Thoracic aorta (tissue), 2 donors: ENCODE data around the gene BANF2. TPM values are rescaled to one million over a fixed set of nuclear protein-coding genes. Genes with fewer than 3 reads are reported as not detected.

ENCODE experiments used
- ATAC-seq: fragments of 150-250 bp; one replicate; pipeline ENCODE4 v1.8.0; 2017; ENCODE audit warnings: low read depth; ENCODE audit not compliant: insufficient number of reproducible peaks, low FRiP score
- DNase-seq: peaks from one replicate; pipeline ENCODE4 v3.0.0-alpha.2; 2020; ENCODE audit warnings: low spot score
- H3K27ac ChIP-seq, 2 donors: fragments of 200-600 bp; sonication (generic); 1 replicate in 1 of 2; 2 replicates in 1 of 2; pipeline ENCODE4 v1.5.1; 2016; ENCODE audit warnings: mild to moderate bottlenecking in 2 of 2, moderate library complexity in 2 of 2
- H3K27me3 ChIP-seq: fragments of 200-600 bp; sonication (generic); replicated peaks from 2 replicates; pipeline ENCODE4 v1.6.0; 2016; ENCODE audit warnings: mild to moderate bottlenecking; ENCODE audit not compliant: insufficient read depth
- H3K36me3 ChIP-seq: fragments of 200-600 bp; sonication (generic); one replicate; pipeline ENCODE4 v1.5.1; 2016
- H3K4me1 ChIP-seq, 2 donors: fragments of 200-600 bp; sonication (generic); 1 replicate in 1 of 2; 2 replicates in 1 of 2; pipeline versions ENCODE4 v1.5.1 to v1.6.0; 2016; ENCODE audit warnings: low read depth in 2 of 2, mild to moderate bottlenecking in 1 of 2; ENCODE audit not compliant: control insufficient read depth in 1 of 2
- H3K4me3 ChIP-seq: fragments of 200-600 bp; sonication (generic); 2 replicates; pipeline ENCODE4 v1.5.1; 2016; ENCODE audit warnings: mild to moderate bottlenecking
- H3K9me3 ChIP-seq: fragments of 200-600 bp; sonication (generic); 2 replicates; pipeline ENCODE4 v1.5.1; 2016
- total RNA-seq, 2 donors: library from RNA; depleted of rRNA; stranded (reverse); fragments of >200 nt; gene quantifications; one replicate each; pipeline versions ENCODE4 v1.1.0 to v1.2.3, GENCODE V29; 2016
- TF ChIP-seq, protein P1 (sequence below): fragments of 200-600 bp; sonication (generic); IDR thresholded peaks from one replicate; pipeline ENCODE4 v1.5.1; 2019; ENCODE audit warnings: antibody characterized with exemption

Gene BANF2
- total RNA-seq, 2 donors from 2014 or later, result not detected

DNA sequence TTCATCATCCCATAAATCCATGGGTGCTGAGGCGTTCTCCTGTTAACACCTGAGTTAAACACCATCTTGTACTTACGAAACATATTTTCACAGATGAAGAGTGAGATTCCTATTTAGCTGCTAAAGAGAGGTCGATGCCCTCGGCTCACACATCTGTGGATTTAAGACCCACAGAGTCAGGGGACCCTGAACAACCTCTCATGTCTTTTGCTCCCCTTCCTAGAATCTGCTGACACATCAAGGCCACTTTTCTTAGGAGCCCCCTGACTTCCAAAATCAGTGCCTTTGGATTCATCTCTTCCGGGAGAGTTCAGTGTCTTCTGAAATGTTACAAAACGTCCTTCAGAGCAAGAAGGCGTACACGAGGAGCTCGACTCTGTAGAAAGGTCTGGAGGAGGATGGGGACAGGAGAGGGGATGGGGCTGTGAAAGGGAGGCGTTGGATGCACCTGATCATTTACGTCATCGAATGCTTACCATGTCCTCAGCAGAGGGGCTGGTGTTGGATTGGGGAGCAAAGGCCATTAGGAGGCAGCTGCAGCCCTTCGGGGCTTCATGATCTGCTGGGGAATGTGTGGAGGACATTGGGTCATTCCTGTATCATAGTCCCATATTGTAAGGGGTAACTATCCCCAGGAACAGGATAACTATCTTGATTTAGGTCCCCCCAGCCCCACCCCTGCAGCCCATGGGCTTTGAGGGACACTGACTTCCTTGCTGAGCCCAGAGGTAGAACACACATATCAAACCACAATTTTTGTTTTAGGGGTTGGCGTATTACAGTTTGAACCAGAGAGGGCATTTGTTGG, 22.9 kb downstream of the BANF2 start:
- Histone ChIP-seq H3K27ac (no peak overlapping the region), H3K36me3 (no peaks in the 10 kb centered on the region), H3K4me3 (no peak overlapping the region), H3K27me3 (no peaks in the 10 kb centered on the region), H3K4me1 (no peaks in the 10 kb centered on the region), H3K9me3 (no peaks in the 10 kb centered on the region)
- DNase-seq (no peak), ATAC-seq (no peak)
- TF ChIP-seq, protein P1, sequence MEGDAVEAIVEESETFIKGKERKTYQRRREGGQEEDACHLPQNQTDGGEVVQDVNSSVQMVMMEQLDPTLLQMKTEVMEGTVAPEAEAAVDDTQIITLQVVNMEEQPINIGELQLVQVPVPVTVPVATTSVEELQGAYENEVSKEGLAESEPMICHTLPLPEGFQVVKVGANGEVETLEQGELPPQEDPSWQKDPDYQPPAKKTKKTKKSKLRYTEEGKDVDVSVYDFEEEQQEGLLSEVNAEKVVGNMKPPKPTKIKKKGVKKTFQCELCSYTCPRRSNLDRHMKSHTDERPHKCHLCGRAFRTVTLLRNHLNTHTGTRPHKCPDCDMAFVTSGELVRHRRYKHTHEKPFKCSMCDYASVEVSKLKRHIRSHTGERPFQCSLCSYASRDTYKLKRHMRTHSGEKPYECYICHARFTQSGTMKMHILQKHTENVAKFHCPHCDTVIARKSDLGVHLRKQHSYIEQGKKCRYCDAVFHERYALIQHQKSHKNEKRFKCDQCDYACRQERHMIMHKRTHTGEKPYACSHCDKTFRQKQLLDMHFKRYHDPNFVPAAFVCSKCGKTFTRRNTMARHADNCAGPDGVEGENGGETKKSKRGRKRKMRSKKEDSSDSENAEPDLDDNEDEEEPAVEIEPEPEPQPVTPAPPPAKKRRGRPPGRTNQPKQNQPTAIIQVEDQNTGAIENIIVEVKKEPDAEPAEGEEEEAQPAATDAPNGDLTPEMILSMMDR, result no peak

DNA sequence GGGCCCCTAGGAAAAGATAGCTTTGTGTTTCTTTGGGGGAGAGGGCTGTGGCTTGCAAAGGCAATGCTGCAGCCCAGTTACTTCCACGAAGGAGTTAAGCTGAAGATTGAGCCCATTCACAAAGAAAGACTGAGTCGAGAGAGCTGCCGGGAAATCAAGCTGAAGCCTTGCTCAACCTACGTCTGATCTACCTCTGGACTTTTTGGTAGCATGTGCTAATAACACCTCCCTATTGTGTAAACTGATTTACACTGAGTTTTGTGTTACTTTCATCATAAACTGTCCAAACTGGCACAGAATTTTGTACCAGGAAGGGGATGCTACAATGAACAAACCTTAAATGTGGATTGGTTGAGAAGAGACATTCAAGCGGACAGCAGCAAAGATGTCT, 23.5 kb downstream of the BANF2 start:
- Histone ChIP-seq H3K27ac (no peak overlapping the region), H3K27me3 (no peaks in the 10 kb centered on the region), H3K36me3 (no peaks in the 10 kb centered on the region), H3K9me3 (no peaks in the 10 kb centered on the region), H3K4me3 (no peak overlapping the region), H3K4me1 (no peaks in the 10 kb centered on the region)
- no peak for ATAC-seq
- DNase-seq, result no peak
- TF ChIP-seq, protein P1, result no peak

DNA sequence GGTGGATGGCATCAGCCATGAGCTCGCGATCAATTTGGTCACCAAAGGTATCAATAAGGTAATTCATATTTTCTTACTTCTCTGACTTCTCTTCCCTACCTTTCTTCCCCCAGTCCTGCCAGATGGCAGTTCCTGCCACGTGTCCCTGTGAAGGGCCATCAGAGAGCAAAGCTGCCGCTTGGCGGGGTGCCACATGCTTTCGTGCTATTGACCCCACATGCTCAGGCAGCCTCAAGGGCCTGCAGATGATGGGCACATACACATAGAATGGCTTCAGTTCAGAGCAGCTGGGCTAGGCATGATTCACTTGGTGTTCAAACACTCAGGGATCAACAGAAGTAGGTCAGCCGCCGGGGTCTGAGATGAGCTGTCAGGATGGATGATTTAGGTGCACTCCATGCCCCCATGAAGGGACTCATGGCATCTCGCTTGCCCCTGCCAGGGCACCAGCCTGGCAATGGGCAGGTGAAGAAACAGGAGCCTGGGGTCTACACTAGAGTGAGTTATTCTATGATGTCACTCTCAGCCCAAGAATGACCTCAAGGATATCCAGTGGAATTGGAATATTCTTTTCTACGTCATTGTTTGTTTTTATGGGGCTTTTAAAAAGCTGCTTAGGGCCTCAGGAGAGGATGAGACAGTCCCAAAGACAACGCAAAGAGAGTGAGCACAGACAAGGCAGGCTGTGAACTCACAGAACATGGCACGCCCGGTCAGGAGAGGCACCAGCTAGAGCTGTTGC, 25.5 kb downstream of the BANF2 start:
- DNase-seq (no peak), ATAC-seq (no peak)
- Histone ChIP-seq H3K4me3 (no peak overlapping the region), H3K27ac (no peak overlapping the region), H3K36me3 (no peaks in the 10 kb centered on the region), H3K4me1 (no peaks in the 10 kb centered on the region), H3K9me3 (no peaks in the 10 kb centered on the region), H3K27me3 (no peaks in the 10 kb centered on the region)
- TF ChIP-seq, protein P1, result no peak

DNA sequence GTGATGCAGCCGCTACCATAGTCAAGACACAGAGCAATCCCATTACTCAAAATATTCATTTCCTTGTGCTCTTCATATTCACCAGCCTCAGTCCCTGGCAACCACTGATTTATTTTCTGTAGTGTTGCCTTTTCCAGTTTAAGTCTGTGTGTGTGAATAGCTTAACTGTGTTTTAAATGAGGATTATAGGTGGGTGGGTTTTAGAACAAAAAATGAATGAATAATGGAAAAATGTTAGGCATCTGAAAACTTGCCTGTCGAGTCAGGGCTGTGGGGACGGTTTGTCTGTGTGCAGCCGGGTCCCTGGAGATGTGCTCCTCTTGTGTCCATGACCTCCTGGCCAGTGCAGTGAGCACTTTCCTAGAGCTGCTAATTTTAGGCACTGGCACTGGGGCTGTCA, 27.1 kb downstream of the BANF2 start:
- Histone ChIP-seq H3K27me3 (no peaks in the 10 kb centered on the region), H3K36me3 (no peaks in the 10 kb centered on the region), H3K9me3 (no peaks in the 10 kb centered on the region), H3K4me3 (no peak overlapping the region), H3K4me1 (no peaks in the 10 kb centered on the region), H3K27ac (no peak overlapping the region)
- DNase-seq (no peak), ATAC-seq (no peak)
- TF ChIP-seq, protein P1, result no peak

DNA sequence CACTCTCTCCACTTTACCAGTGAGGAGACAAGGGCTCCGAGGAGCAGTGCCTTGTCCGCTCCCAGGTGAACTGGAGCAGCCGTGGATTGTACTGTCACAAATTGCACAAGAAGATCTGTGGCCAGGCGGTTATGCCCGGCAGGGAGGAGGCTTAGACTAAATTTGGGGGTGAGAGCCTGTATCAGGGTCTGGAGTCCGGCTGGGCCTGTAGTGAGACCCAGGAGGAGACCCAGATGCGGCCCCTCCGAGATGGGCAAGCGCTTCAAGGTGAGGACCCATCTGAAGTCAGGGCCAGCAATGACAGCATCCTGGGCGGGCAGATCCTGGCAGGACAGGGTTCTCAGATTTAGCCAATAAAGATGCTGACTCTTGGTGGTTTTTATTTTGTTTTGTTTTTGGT, 27.6 kb downstream of the BANF2 start:
- ATAC-seq, result no peak
- no peak overlapping the region for H3K4me3 ChIP-seq
- H3K9me3 ChIP-seq, result no peaks in the 10 kb centered on the region
- TF ChIP-seq, protein P1, result no peak
- no peaks in the 10 kb centered on the region for H3K36me3 ChIP-seq
- no peaks in the 10 kb centered on the region for H3K4me1 ChIP-seq
- DNase-seq, result no peak
- no peak overlapping the region for H3K27ac ChIP-seq
- no peaks in the 10 kb centered on the region for H3K27me3 ChIP-seq
